GM08714 (cell line): ENCODE measurements around the gene TTC9B.

Experiments used
- H3K4me3 ChIP-seq: fragments of 200-500 bp; sonication (Bioruptor generic); 2 replicates; pipeline ENCODE4 v1.5.1; 2014; ENCODE audit warnings: mild to moderate bottlenecking, low read length, inconsistent platforms
- ZNF274 ChIP-seq: IDR thresholded peaks from 2 replicates; pipeline ENCODE4 v1.6.1; 2012; ENCODE audit warnings: mild to moderate bottlenecking, low read depth, low read length

TTC9B gene

DNA sequence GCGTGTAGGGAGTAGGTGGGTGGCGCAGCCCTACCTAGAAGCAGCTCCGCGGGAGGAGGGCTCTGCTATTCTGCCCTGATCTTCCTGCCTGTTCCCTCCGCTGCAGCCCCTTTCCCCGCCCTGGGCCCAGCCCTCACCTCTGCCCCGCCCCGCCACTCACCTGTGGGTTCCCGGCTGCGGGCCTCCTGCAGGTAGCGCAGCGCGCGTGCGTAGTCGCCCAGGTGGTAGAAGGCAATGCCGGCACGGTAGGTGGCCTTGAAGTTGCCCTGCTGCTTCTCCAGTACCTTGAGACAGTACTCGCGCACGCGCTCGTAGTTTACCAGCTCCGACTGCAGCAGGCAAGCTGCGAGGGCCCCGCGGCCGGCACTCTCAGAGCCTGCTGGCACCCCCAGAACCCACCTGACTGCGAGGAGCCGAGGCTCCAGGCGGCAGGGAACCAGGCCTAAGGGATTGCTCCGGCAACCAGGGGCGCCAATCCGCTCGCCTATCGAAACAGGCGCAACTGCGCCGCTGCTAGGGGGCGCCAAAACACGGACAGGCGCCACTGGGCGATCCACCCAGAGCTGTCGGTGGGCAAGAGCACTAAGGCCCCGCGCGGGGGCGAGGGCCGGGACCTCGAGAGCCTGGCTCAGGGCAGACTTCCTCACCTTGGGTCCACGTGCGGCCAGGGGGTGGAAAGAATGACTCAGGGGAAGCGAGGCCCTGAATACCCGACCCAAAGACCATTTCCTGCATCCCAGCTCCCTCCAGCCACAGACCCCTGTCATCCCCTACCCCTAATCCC is 965 bp downstream of the TTC9B start:
- no peak for TF ChIP-seq ZNF274
- no peak overlapping the region for H3K4me3 ChIP-seq

DNA sequence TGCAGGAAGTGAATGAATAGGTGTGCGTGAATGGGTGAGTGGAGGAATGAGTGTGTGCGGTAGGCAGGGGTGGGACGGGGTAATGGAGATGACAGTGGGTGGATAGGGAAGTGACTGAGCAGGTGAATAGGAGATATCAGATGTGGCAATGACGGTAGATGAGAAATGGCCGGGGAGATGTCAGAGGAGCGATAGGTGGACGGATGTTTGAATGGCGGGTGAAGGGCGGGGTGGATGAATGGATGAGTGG is 1.5 kb downstream of the TTC9B start:
- TF ChIP-seq ZNF274: no peak
- no peak overlapping the region for H3K4me3 ChIP-seq

DNA sequence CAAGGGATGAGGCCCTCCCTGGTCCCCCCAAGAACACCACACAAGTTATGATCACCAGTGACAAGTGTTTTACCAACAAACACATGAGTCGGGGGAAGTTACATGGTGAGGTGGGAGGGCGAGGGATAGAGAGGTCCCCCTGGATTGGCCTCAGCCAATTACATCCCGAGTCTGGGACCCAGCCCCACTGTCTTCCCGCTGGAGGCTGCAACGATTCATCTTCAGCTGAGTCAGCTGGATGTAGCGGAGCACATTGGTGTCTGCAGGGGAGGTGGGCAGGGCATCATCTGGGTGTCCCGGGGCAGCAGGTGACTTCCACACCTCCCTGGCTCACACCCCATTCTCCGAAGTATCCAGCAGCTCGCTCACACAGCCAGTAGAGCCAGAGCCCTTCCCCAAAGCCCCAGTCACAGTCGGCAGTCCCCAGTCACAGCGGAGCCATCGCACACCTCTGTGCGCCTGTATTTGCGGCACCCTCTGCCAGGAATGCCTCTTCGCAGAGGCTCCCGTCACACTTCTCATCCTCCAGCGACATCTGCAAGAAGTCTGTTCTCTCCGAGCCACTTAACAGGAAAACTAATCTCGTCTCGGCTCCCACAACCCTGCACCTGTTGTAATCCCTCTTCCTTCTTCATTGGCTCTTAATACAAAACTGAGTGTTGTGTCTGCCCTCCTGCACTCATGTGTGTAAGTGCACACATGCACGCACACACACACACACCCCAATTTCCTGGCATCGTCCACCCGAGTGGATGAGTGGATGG is 2.0 kb downstream of the TTC9B start:
- H3K4me3 ChIP-seq: no peak overlapping the region
- no peak for TF ChIP-seq ZNF274

DNA sequence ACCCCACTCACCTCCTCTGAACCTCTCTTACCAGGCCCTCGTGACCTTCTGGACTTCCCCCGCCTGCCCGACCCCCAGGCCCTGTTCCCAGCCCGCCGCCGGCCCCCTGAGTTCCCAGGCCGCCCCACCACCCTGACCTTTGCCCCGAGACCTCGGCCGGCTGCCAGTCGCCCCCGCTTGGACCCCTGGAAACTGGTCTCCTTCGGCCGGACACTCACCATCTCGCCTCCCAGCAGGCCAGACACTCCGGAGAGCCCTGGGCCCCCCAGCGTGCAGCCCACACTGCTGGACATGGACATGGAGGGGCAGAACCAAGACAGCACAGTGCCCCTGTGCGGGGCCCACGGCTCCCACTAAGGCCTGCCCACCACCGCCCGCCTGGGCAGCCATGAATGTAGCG is 3.2 kb downstream of the TTC9B start:
- no peak overlapping the region for H3K4me3 ChIP-seq
- TF ChIP-seq ZNF274: no peak

DNA sequence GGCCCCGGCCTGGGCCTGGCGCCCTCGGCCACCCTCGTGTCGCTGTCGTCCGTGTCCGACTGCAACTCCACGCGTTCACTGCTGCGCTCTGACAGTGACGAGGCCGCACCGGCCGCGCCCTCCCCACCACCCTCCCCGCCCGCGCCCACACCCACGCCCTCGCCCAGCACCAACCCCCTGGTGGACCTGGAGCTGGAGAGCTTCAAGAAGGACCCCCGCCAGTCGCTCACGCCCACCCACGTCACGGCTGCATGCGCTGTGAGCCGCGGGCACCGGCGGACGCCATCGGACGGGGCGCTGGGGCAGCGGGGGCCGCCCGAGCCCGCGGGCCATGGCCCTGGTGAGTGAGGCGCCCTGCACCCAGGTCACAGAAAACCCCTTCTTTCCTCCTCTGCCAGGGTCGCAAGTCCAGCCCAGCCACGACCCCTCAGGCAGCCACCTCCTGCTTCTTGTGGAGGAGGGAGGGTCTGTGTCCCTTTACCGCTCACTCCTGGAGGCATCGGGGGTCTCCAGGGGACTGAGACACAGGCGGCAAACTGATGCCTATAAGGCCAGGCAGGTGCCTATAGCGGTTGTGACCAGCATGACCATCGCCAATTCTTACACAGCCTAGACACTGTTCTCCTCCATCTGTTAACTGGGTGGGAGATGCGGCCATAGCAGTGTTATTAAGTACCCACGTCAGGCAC is 4.2 kb downstream of the TTC9B start:
- no peak overlapping the region for H3K4me3 ChIP-seq

DNA sequence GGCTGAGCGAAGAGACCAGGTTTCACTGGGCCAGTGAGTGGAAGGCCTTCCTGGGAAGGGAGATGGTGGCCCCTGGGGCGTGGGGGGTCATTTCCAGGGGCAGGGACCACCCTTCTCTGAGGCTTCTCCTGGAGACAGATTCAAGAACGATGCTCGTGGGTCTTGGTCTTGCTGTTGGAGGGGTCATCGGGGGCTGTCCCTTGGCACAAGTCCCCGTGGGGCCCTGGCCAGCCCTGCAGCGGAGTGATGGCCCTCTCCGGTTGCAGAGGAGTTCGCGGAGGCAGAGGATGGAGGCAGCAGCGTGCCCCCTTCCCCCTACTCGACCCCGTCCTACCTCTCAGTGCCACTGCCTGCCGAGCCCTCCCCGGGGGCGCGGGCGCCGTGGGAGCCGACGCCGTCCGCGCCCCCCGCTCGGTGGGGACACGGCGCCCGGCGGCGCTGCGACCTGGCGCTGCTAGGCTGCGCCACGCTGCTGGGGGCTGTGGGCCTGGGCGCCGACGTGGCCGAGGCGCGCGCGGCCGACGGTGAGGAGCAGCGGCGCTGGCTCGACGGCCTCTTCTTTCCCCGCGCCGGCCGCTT is 4.8 kb downstream of the TTC9B start:
- H3K4me3 ChIP-seq: no peak overlapping the region
- TF ChIP-seq ZNF274: no peak

More for the DNA sequence above, 4.2 kb downstream of the TTC9B start:
- no peak for TF ChIP-seq ZNF274

DNA sequence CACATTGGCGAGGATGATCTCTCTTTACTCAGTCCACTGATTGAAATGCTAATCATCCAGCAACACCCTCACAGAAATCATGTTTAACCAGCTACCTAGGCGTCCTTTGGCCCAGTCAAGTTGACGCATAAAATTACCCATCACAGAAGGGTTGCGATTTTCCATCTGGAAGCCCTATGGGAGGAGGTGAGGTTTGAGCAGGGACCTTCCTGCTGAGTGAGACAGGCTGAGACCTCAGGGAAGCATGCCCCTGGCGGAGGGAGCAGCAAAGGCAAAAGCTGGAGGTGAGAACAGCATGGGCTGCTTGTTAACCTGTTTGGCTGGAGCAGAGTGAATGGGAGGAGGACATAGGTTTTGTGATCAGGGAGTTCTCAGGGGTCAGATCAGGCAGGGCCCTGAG is 7.3 kb downstream of the TTC9B start:
- H3K4me3 ChIP-seq: no peak overlapping the region
- no peak for TF ChIP-seq ZNF274

DNA sequence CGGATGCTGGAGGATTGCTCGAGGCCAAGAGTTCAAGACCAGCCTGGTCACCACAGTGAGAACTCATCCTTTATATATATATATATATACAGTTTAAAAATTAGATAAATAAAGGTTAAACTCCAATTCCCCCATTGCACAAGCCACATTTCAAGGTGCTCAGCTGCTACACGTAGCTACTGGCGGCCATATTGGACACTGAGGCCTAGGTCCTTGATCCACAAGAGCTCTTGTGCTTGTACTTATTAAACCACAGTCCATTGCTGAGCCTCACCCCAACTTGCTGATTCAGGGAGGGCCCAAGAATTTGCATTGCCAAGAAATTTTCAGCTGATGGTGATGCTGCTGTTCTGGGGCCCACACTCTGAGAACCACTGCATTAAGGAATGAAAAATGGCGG is 9.6 kb downstream of the TTC9B start:
- H3K4me3 ChIP-seq: no peak overlapping the region
- TF ChIP-seq ZNF274: no peak

DNA sequence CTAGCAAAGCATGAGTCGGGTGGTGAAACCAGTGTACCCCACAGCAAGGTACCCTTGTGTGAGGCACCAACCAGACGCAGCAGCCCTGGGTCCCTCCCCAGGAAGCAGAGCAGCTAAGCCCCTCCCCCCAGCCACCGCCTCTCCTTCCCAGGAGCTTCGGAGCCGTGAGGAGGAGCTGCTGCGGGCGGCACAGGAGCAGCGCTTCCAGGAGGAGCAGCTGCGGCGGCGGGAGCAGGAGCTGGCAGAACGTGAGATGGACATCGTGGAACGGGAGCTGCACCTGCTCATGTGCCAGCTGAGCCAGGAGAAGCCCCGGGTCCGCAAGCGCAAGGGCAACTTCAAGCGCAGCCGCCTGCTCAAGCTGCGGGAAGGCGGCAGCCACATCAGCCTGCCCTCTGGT is 12.4 kb downstream of the TTC9B start:
- TF ChIP-seq ZNF274: no peak
- H3K4me3 ChIP-seq: no peak overlapping the region

DNA sequence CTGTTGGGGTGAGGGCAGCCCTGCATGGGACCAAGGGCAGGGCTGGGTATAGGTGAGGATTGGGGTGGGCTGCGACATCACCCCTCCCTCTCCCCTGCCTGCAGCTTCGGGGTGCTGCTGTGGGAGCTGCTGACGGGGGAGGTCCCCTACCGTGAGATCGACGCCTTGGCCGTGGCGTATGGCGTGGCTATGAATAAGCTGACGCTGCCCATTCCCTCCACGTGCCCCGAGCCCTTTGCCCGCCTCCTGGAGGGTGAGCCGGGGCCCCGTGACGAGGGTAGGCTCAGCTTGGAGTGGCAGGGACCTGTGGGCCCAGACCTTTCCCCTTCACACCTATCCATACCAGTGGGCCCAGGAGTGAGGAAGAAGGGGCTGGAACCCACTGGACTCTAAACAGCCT is 13.8 kb downstream of the TTC9B start:
- no peak overlapping the region for H3K4me3 ChIP-seq
- no peak for TF ChIP-seq ZNF274

DNA sequence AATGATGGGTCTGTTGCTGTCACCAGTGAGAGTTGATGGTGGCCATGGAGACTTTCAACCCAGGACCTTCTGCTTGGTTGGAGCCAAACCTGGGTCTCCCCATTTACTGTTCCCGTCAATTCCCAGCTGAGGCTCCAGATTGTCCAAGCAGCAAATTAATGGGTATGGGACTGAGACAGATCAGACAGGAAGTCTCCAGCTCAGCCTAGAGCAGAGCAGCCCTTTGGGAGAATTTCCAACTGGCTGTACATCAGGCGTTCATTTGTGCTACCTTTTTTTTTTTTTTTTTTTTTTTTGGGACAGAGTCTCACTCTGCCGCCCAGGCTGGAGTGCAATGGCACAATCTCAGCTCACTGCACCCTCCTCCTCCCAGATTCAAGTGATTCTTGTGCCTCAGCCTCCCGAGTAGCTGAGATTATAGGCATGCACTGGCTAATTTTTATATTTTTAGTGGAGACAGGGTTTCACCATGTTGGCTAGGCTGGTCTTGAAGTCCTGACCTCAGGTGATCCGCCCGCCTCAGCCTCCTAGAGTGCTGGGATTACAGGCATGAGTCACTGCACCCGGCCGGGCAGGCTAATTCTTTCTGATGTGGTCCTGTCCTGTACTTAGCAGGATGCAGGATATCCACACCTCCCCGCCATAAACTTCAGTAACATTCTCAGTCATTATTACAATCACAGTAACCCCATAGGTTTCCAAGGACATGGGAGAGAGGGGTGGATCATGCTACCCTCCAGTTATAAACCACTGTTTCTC is 17.7 kb downstream of the TTC9B start:
- TF ChIP-seq ZNF274: no peak
- H3K4me3 ChIP-seq: no peak overlapping the region

DNA sequence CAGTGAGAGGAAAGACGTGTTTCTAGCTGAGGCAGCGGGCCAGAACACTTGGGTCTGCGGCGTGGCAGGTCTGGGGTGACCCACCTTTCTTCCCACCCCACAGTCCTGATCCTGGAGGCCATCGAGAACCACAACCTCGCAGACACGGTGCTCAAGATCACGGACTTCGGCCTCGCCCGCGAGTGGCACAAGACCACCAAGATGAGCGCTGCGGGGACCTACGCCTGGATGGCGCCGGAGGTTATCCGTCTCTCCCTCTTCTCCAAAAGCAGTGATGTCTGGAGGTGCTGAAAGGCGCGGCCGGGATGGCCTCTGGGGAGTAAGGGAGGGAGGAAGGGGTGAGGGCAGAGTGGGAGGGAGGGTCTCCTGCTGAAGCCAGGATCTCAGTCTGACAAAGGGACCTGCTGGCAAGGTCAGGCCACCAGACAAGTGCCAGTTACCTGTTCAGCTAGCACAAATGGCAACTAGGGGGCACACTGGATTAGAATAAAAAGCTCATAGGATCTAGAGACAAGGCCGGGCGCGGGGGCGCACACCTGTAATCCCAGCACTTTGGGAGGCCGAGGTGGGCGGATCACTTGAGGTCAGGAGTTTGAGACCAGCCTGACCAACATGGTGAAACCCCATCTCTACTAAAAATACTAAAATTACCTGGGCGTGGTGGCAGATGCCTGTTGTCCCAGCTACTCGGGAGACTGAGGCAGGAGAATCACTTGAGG is 19.8 kb downstream of the TTC9B start:
- TF ChIP-seq ZNF274: no peak
- no peak overlapping the region for H3K4me3 ChIP-seq

DNA sequence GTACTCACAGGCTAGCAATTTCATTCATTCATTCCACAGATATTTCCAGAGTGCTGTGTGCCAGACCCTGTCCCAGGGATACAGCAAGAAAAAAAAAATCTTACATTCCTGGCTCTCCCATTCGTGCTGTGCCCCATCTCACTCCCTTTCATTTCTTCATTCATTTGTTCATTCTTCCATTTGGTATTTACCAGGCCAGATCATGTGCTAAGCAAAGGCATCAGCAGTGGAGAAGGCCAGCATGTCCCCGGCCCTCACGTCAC is 24.7 kb downstream of the TTC9B start:
- TF ChIP-seq ZNF274: no peak

More for the DNA sequence above, 24.7 kb downstream of the TTC9B start:
- H3K4me3 ChIP-seq: no peak overlapping the region
